Cardiac fibroblast (primary cell): ENCODE data around the gene ITGB6.

Experiments used
- DNase-seq, 2 donors: peaks; one replicate each; pipeline versions ENCODE4 v3.0.0 to v3.0.0-alpha.2; 2010; ENCODE audit warnings: low read depth in 2 of 2
- H3K4me3 ChIP-seq, 2 donors: replicated peaks in 1 of 2; 1 replicate in 1 of 2; 2 replicates in 1 of 2; pipeline ENCODE4 v1.5.1; 2011; ENCODE audit warnings: low read depth in 2 of 2, low read length in 2 of 2, mild to moderate bottlenecking in 2 of 2, moderate library complexity in 1 of 2
- CTCF ChIP-seq: IDR thresholded peaks from one replicate; pipeline ENCODE4 v1.5.1; 2011; ENCODE audit warnings: low read depth, mild to moderate bottlenecking, low read length, inconsistent platforms

ITGB6 gene

GRCh38 chr2:160227293-160227915 is 27.3 kb upstream of the ITGB6 start:
- TF ChIP-seq CTCF: no peak
- DNase-seq: peak; percentile 53 to 93
- peak overlapping the region in 1 of 2 donors; percentile 30 for H3K4me3 ChIP-seq

- H3K4me3 ChIP-seq: no peak overlapping the region
- TF ChIP-seq CTCF: no peak
- no peak for DNase-seq
Observed at GRCh38 chr2:160226367-160226766, 26.3 kb upstream of the ITGB6 start.

GRCh38 chr2:160225722-160226121 is 25.6 kb upstream of the ITGB6 start:
- no peak for TF ChIP-seq CTCF

GRCh38 chr2:160224507-160224906 is 24.4 kb upstream of the ITGB6 start:
- no peak for TF ChIP-seq CTCF
- H3K4me3 ChIP-seq: no peak overlapping the region
- no peak for DNase-seq

More at GRCh38 chr2:160225722-160226121, 25.6 kb upstream of the ITGB6 start:
- no peak overlapping the region for H3K4me3 ChIP-seq
- no peak for DNase-seq

- H3K4me3 ChIP-seq: no peak overlapping the region
- no peak for TF ChIP-seq CTCF
- DNase-seq: peak; percentile 87 to 98
Observed at GRCh38 chr2:160224060-160224459, 24.0 kb upstream of the ITGB6 start.

- no peak for DNase-seq
- no peak overlapping the region for H3K4me3 ChIP-seq
- TF ChIP-seq CTCF: no peak
Observed at GRCh38 chr2:160223560-160223959, 23.5 kb upstream of the ITGB6 start.
